SU-DHL-6 (cell line): ENCODE measurements around the gene SMAP2.

Experiments
- EZH2phosphoT487 ChIP-seq: fragments of 200-600 bp; sonication (generic), shearing (Covaris generic); conservative IDR thresholded peaks from 2 replicates; pipeline ENCODE4 v1.6.1; 2018; ENCODE audit warnings: mild to moderate bottlenecking, antibody characterized with exemption, low read length, moderate library complexity, mixed read lengths
- TF ChIP-seq, protein P1 (sequence below): fragments of 200-600 bp; sonication (generic); IDR thresholded peaks from one replicate; pipeline ENCODE4 v1.5.1; 2017; ENCODE audit warnings: antibody characterized with exemption, mild to moderate bottlenecking, low read length, moderate library complexity; ENCODE audit not compliant: insufficient read depth, poor library complexity, severe bottlenecking

DNA sequence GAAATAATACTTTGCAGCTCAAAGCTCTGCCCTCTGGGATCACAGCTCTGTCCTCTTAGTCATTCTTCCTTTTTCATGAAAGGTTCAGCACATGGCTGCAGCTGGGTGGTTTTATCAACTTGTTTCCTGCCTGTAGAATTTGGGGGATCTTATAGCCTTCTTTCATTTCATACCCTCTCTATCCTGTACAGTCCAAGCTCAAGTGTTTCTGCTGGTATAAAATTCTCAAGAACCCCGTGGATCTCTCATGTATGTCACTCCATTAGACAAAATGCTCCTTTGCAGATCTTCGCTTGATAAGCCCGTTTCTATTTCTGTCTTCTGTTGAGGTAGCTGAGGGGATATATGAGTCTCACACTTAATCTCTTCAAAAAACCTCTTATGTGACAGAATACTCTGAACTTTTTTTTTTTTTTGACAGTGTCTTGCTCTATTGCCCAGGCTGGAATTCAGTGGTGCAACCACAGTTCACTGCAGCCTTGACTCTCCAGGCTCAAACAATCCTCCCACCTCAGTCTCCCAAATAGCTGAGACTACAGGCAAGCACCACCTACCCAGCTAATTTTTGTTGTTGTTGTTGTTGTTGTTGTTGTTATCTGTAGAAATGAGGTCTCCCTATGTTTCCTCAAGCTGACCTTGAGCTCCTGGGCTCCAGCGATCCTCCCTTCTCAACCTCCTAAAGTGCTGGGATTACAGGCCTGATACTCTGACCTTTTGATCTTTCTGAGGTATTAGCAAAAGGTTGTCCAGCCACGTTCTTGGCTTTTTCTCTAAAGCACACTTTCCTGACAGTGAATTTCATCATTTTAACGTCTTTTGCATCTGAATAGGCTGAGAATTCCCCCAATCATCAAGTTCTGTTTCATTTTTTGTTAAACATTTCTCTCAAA lies 31.8 kb upstream of the SMAP2 start:
- TF ChIP-seq, protein P1, sequence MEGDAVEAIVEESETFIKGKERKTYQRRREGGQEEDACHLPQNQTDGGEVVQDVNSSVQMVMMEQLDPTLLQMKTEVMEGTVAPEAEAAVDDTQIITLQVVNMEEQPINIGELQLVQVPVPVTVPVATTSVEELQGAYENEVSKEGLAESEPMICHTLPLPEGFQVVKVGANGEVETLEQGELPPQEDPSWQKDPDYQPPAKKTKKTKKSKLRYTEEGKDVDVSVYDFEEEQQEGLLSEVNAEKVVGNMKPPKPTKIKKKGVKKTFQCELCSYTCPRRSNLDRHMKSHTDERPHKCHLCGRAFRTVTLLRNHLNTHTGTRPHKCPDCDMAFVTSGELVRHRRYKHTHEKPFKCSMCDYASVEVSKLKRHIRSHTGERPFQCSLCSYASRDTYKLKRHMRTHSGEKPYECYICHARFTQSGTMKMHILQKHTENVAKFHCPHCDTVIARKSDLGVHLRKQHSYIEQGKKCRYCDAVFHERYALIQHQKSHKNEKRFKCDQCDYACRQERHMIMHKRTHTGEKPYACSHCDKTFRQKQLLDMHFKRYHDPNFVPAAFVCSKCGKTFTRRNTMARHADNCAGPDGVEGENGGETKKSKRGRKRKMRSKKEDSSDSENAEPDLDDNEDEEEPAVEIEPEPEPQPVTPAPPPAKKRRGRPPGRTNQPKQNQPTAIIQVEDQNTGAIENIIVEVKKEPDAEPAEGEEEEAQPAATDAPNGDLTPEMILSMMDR: no peak
- no peak for TF ChIP-seq EZH2phosphoT487
